Endothelial cell of umbilical vein (primary cell): ENCODE data around the gene WDR93.

Experiments
- CTCF ChIP-seq, 2 donors: IDR thresholded peaks; 1 replicate in 1 of 2; 2 replicates in 1 of 2; pipeline ENCODE4 v1.5.1; 2011; ENCODE audit warnings: low read length in 2 of 2, mild to moderate bottlenecking in 2 of 2, moderate library complexity in 2 of 2, control low read depth in 1 of 2, inconsistent platforms in 1 of 2, low read depth in 1 of 2; ENCODE audit not compliant: insufficient read depth in 1 of 2; ENCODE audit errors: extremely low read depth in 1 of 2
- EZH2 ChIP-seq: IDR thresholded peaks from 2 replicates; pipeline ENCODE4 v1.6.1; 2012; ENCODE audit warnings: borderline replicate concordance, low read depth, mild to moderate bottlenecking, moderate library complexity, low read length, inconsistent platforms; ENCODE audit not compliant: severe bottlenecking
- FOS ChIP-seq: IDR thresholded peaks from 2 replicates; pipeline ENCODE4 v1.6.1; 2011; ENCODE audit warnings: mild to moderate bottlenecking, low read length, moderate library complexity, borderline replicate concordance; ENCODE audit not compliant: insufficient read depth
- GATA2 ChIP-seq: IDR thresholded peaks from 2 replicates; pipeline ENCODE4 v1.7.0; 2011; ENCODE audit warnings: low read depth, mild to moderate bottlenecking, moderate library complexity, mixed read lengths, low read length; ENCODE audit not compliant: insufficient read length, insufficient read depth
- MAX ChIP-seq: IDR thresholded peaks from 2 replicates; pipeline ENCODE4 v1.6.1; 2011; ENCODE audit not compliant: insufficient read depth, insufficient read length
- MYC ChIP-seq: IDR thresholded peaks from one replicate; pipeline ENCODE4 v1.6.1; 2011; ENCODE audit warnings: mild to moderate bottlenecking, low read depth, low read length
- POLR2A ChIP-seq: IDR thresholded peaks from 2 replicates; pipeline ENCODE4 v1.6.1; 2012; ENCODE audit warnings: low read depth, mild to moderate bottlenecking, control low read depth, low read length
- POLR2AphosphoS5 ChIP-seq: IDR thresholded peaks from 2 replicates; pipeline ENCODE4 v1.6.1; 2012; ENCODE audit warnings: low read depth, mild to moderate bottlenecking, control low read depth, low read length, moderate library complexity; ENCODE audit not compliant: insufficient read depth

GRCh38 chr15:89745131-89745530, 54.5 kb downstream of the WDR93 start:
- TF ChIP-seq CTCF (IDR thresholded peaks at IDR 0.05; ENCODE audit: extremely low read depth in 1 of 2, insufficient read depth in 1 of 2, low read depth in 1 of 2, low read length in 2 of 2) (no peak), EZH2 (no peak), POLR2AphosphoS5 (no peak), POLR2A (no peak), MAX (no peak), GATA2 (no peak), FOS (no peak), MYC (no peak)
